Measurements from ENCODE around the gene FAM83F.

Gene FAM83F

GRCh38 chr22:40056559-40056958 is 61.8 kb downstream of the FAM83F start:
- DNase-seq (ENCODE audit: low read depth in 2 of 2), result no peak

DNA sequence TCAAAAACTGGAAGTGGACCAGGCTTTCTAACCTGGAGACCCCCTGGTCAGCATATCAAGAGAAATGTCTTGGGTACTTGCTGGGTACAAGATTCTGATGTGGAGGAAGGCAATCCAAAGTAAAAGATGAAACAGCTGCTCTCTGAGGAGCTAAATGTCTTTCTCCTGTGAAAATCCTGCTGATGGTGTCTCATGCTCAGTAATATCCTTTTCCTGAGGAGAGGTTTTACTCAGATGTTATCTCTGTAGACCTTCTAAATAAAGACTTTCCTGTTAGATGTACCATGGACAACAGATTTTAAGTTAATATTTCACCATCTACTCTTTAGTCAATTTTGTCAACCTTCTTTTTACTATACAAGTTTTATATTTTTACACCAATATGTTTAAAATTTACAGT is 62.9 kb downstream of the FAM83F start:
- DNase-seq (ENCODE audit: low read depth in 2 of 2), result no peak

DNA sequence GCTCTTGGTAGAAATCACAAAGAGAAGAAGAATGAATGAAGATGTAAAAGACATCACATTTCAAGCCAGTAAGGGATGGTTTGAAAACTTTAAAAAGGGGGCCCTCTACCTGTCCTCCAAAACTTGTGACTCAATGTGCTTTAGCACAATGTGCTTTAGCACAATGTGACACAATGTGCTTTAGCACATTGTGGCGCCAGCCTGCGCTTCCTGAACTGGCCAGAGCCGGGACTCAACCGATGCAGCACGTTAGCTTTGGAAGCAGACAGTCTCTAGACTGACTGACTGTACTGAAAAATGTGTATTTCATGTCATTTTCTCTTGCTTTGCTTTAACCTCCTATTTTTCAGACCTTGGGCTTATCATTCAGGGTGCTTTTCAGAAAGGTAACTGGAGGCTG is 63.5 kb downstream of the FAM83F start:
- no peak for DNase-seq (ENCODE audit: low read depth in 2 of 2)

GRCh38 chr22:40065981-40066380 is 71.2 kb downstream of the FAM83F start:
- DNase-seq (ENCODE audit: low read depth in 2 of 2), result no peak

DNA sequence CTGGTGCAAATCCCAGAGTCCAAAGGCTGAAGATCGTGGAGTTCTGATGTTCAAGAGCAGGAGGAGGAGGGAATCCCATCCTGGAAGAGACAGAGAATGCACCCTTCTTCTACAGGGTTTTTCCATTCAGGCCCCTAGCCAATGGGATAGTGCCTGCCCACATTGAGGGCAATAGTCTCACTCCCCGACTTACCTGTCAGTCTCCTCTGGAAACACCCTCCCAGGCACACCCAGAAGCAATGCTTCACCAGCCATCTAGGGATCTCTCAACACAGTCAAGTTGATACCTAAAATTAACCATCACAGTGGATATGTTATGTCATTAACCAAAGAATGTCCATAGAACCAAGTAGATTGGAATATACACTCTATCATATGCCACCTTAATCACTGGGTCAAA is 72.9 kb downstream of the FAM83F start:
- no peak for DNase-seq (ENCODE audit: low read depth in 2 of 2)

- DNase-seq (ENCODE audit: low read depth in 2 of 2), result no peak
Observed at GRCh38 chr22:40070701-40071100, 75.9 kb downstream of the FAM83F start.

DNA sequence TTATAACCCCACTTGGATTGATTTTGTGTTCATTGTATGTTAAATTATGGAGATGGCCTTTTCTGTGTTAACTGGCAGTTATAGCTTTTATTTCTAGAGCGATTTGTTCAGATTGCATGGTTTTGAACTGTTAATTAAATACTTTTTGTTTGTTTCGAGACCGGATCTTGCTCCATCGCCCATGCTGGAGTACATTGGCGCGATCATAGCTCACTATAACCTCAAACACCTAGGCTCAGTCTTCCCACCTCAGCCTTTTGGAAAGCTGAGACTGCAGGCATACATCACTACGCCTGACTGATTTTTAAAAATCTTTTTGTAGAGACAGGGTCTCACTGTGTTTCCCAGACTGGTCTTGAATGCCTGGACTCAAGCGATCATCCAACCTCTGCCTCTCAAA is 77.0 kb downstream of the FAM83F start:
- no peak for DNase-seq (ENCODE audit: low read depth in 2 of 2)

DNA sequence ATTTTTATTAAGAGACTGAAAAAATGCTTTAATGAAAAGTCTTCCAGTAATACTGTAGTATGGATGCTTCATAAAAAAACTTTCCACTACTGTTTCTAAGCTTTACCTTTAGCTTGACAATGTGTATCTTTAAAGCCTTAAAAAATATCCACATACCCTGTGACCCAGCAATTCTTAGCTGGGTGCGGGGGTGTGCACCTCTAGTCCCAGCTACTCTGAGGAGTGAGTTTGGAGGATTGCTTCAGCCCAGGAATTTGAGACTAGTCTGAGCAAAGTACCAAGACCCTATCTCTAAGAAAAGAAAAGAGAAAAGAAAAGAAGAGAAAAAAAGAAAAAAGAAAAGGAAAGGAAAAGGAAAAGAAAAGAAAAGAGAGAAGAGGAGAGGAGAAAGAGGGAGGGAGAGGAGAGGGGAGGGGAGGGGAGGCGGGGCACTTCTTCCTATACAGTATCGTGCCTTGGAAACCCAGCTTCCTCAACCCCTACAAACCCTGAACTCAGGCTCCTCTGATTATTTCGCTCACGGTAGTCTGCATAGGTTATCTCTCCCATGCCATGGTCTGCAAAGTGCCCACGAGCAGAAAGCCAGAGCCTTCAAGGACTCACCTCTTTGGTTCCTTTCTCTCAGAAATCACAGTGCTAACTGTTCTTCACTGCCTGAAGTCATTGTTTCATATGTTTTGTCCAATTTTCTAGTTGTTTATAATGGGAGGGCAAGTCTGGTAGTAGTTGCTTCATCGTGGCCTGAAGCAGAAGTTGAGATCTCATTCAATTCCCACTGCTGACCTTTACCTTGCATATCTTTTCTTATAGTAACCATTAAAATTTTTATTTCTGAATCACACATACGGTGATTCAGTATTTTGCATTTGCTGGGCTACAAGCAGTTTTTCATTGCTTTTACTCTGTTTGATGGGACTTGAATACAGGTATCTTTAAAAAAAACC is 82.2 kb downstream of the FAM83F start:
- no peak for DNase-seq (ENCODE audit: low read depth in 2 of 2)

GRCh38 chr22:40077646-40078016 is 82.9 kb downstream of the FAM83F start:
- no peak for DNase-seq (ENCODE audit: low read depth in 2 of 2)

DNA sequence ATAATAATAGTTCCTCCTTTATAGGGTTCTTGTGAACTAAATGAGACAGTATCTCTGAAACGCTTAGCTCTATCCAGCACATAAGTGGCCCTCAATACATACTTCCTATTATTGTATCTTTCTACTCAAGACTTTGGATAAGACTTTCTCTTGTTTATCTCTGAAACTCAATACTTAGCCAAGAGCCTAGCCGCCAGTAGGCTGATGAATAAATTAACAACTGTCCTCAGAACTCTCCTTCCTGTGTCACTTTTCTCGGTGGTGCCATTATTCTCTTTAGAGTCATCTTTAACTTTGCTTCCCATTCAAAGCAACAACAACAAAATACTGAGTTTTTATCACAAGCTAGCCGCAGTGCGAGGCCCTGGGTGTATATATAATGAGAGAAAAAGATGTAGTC is 86.9 kb downstream of the FAM83F start:
- no peak for DNase-seq (ENCODE audit: low read depth in 2 of 2)

- no peak for DNase-seq (ENCODE audit: low read depth in 2 of 2)
Observed at GRCh38 chr22:40082184-40082583, 87.4 kb downstream of the FAM83F start.

GRCh38 chr22:40083794-40084193 is 89.0 kb downstream of the FAM83F start:
- no peak for DNase-seq (ENCODE audit: low read depth in 2 of 2)

GRCh38 chr22:40084246-40084645 is 89.5 kb downstream of the FAM83F start:
- no peak for DNase-seq (ENCODE audit: low read depth in 2 of 2)

GRCh38 chr22:40088818-40089217 is 94.1 kb downstream of the FAM83F start:
- no peak for DNase-seq (ENCODE audit: low read depth in 2 of 2)
